K562 (cell line): ENCODE data around the gene FASTKD2. TPM values are rescaled to one million over a fixed set of nuclear protein-coding genes. Genes with fewer than 3 reads are reported as not detected.

Experiments
- ATAC-seq: fragments of 200-7000 bp; cut with Tn5 transposase; 3 replicates; pipeline ENCODE4 v1.9.1; 2020; ENCODE audit warnings: moderate library complexity
- BruUV-seq: library from RNA; stranded (reverse); fragments of 400-500 nt; replicated peaks from 2 replicates; lab custom pipeline; 2021; lab: Mats Ljungman, UMichigan
- CTCF ChIA-PET: fragments of 300-600 bp; formaldehyde crosslinking; extraction: SDS; loops from one replicate; lab custom pipeline; 2021; ENCODE audit warnings: low intra/inter-chr PET ratio; lab: Yijun Ruan, JAX
- POLR2A ChIA-PET: fragments of 300-600, 350-650 bp; sonication (Branson Sonifier 250); formaldehyde crosslinking; extraction: SDS; loops from one replicate; lab custom pipeline; 2021; ENCODE audit warnings: antibody characterized with exemption, inconsistent platforms; lab: Yijun Ruan, JAX
- DNase-seq, 4 experiments: peaks; one replicate each; pipeline versions ENCODE4 v3.0.0 to v3.0.0-alpha.2; 2011 to 2018; ENCODE audit warnings: low spot score in 3 of 4, mixed read lengths in 3 of 4; ENCODE audit errors: extremely low read depth in 1 of 4
- FAIRE-seq: peaks from 2 replicates; lab custom pipeline; 2011; peaks lifted over from hg19 to GRCh38; lab: Jason Lieb, UNC
- H2AFZ ChIP-seq: 2 replicates; pipeline ENCODE4 v1.6.0; 2011; ENCODE audit warnings: low read depth, low read length, control low read depth, inconsistent platforms
- H3K27ac ChIP-seq: fragments of 200-600 bp; 3 replicates; pipeline ENCODE4 v1.8.0; 2011; ENCODE audit warnings: low read depth, mild to moderate bottlenecking, control low read depth, inconsistent platforms, low read length, moderate library complexity, mixed read lengths; ENCODE audit errors: extremely low read depth
- H3K27me3 ChIP-seq, 2 experiments: fragments of 300-600 bp in 1 of 2; 2 replicates in 1 of 2; 3 replicates in 1 of 2; pipeline versions ENCODE4 v1.6.0 to v1.8.0; 2011; ENCODE audit warnings: inconsistent platforms in 2 of 2, low read length in 2 of 2, mild to moderate bottlenecking in 1 of 2, mixed read lengths in 1 of 2, moderate library complexity in 1 of 2; ENCODE audit not compliant: control insufficient read depth in 2 of 2, insufficient read depth in 2 of 2
- H3K36me3 ChIP-seq: fragments of 300-600 bp; 3 replicates; pipeline ENCODE4 v1.8.0; 2011; ENCODE audit warnings: mild to moderate bottlenecking, low read length, inconsistent platforms; ENCODE audit not compliant: control insufficient read depth, insufficient read depth
- H3K4me1 ChIP-seq, 2 experiments: fragments of 200-600 bp in 1 of 2; replicated peaks in 1 of 2; 2 replicates in 1 of 2; 3 replicates in 1 of 2; pipeline versions ENCODE4 v1.5.1 to v1.8.0; 2011; ENCODE audit warnings: inconsistent platforms in 2 of 2, low read length in 2 of 2, mild to moderate bottlenecking in 1 of 2, mixed read lengths in 1 of 2, moderate library complexity in 1 of 2; ENCODE audit not compliant: control insufficient read depth in 2 of 2, insufficient read depth in 2 of 2
- H3K4me2 ChIP-seq: 2 replicates; pipeline ENCODE4 v1.6.1; 2011; ENCODE audit warnings: low read length, control low read depth, inconsistent platforms, mixed read lengths; ENCODE audit not compliant: insufficient read depth
- H3K4me3 ChIP-seq: fragments of 200-600 bp; sonication (generic), shearing (Covaris generic); 2 replicates; pipeline ENCODE4 v1.5.1; 2016; ENCODE audit warnings: control low read depth, inconsistent platforms
- H3K79me2 ChIP-seq: fragments of 200-600 bp; 3 replicates; pipeline ENCODE4 v1.8.0; 2011; ENCODE audit warnings: low read length, inconsistent platforms; ENCODE audit not compliant: control insufficient read depth, insufficient read depth
- H3K9ac ChIP-seq, 2 experiments: 2 replicates each; pipeline versions ENCODE4 v1.6.0 to v1.6.1; 2011; ENCODE audit warnings: low read depth in 2 of 2, low read length in 2 of 2, control low read depth in 1 of 2, inconsistent platforms in 1 of 2, mild to moderate bottlenecking in 1 of 2, mixed read lengths in 1 of 2; ENCODE audit not compliant: insufficient read depth in 1 of 2
- H3K9me1 ChIP-seq: one replicate; pipeline ENCODE4 v1.6.0; 2011; ENCODE audit warnings: inconsistent platforms, mild to moderate bottlenecking, low read length, moderate library complexity; ENCODE audit not compliant: control insufficient read depth, insufficient read depth
- H3K9me3 ChIP-seq: replicated peaks from 2 replicates; pipeline ENCODE4 v1.5.1; 2011; ENCODE audit warnings: low read depth, low read length, inconsistent platforms; ENCODE audit not compliant: control insufficient read depth, insufficient read depth
- H4K20me1 ChIP-seq: replicated peaks from 2 replicates; pipeline ENCODE4 v1.6.1; 2011; ENCODE audit warnings: low read length, inconsistent platforms, mixed read lengths; ENCODE audit not compliant: control insufficient read depth, insufficient read depth
- ARID3B ChIP-seq: fragments of 250-450 bp; sonication (Bioruptor Pico); IDR thresholded peaks from 2 replicates; pipeline ENCODE4 v1.4.0; 2020; ENCODE audit warnings: borderline replicate concordance
- ATF2 ChIP-seq: sonication (generic); formaldehyde crosslinking; IDR thresholded peaks from 2 replicates; pipeline ENCODE4 v1.8.1; 2022; ENCODE audit warnings: missing genetic modification reagents
- ELF4 ChIP-seq: fragments of 450-650 bp; formaldehyde crosslinking; IDR thresholded peaks from 2 replicates; pipeline ENCODE4 v1.4.0; 2022; ENCODE audit warnings: missing genetic modification characterization
- GABPA ChIP-seq: fragments of 200-800 bp; sonication (Bioruptor generic); conservative IDR thresholded peaks from 2 replicates; pipeline ENCODE4 v1.6.1; 2016; ENCODE audit warnings: low read depth, missing genetic modification characterization, missing compliant biosample characterization
- GABPB2 ChIP-seq: fragments of 250-450 bp; sonication (Bioruptor Pico); conservative IDR thresholded peaks from 2 replicates; pipeline ENCODE4 v1.5.1; 2021; ENCODE audit warnings: mild to moderate bottlenecking
- MEIS2 ChIP-seq: fragments of 450-650 bp; IDR thresholded peaks from 2 replicates; pipeline ENCODE4 v1.6.1; 2014; ENCODE audit warnings: mild to moderate bottlenecking; ENCODE audit not compliant: partially characterized antibody
- NCOA2 ChIP-seq, 2 experiments: fragments of 450-650 bp; IDR thresholded peaks; 2 replicates each; pipeline ENCODE4 v1.6.1; 2018; ENCODE audit warnings: mild to moderate bottlenecking in 2 of 2, moderate library complexity in 1 of 2; ENCODE audit not compliant: partially characterized antibody in 2 of 2
- ZBTB26 ChIP-seq: fragments of 450-650 bp; formaldehyde crosslinking; IDR thresholded peaks from 2 replicates; pipeline ENCODE4 v1.4.0; 2022; ENCODE audit warnings: missing genetic modification characterization
- ZBTB9 ChIP-seq: fragments of 450-650 bp; formaldehyde crosslinking; IDR thresholded peaks from 2 replicates; pipeline ENCODE4 v1.4.0; 2020; ENCODE audit warnings: mild to moderate bottlenecking, moderate library complexity
- ZNF232 ChIP-seq: sonication (generic); formaldehyde crosslinking; IDR thresholded peaks from 2 replicates; pipeline ENCODE4 v1.8.0; 2022; ENCODE audit warnings: mild to moderate bottlenecking, missing genetic modification reagents
- ZNF431 ChIP-seq: sonication (generic); formaldehyde crosslinking; IDR thresholded peaks from 2 replicates; pipeline ENCODE4 v1.8.0; 2022; ENCODE audit warnings: mild to moderate bottlenecking, missing genetic modification reagents
- ZNF561 ChIP-seq: fragments of 450-650 bp; formaldehyde crosslinking; conservative IDR thresholded peaks from 2 replicates; pipeline ENCODE4 v1.4.0; 2020; ENCODE audit warnings: mild to moderate bottlenecking, moderate library complexity
- ZNF830 ChIP-seq: fragments of 250-450 bp; sonication (Bioruptor Pico); IDR thresholded peaks from 2 replicates; pipeline ENCODE4 v1.5.0; 2021; ENCODE audit warnings: mild to moderate bottlenecking
- WGBS: fragments of 100-300 bp; shearing (Covaris generic); methylation state at CpG from one replicate; pipeline ENCODE4 v1.1.6; 2016; ENCODE audit warnings: low coverage, mixed read lengths; ENCODE audit not compliant: insufficient coverage; ENCODE audit errors: missing lambda C conversion rate; 5-methylcytosine and 5-hydroxymethylcytosine counted together
- in situ Hi-C: fragments of 300-500 bp; cut with MboI; formaldehyde crosslinking; loops from 4 replicates; pipeline ENCODE4 v1.15.0; 2018; ENCODE audit warnings: inconsistent platforms, mixed read lengths
- intact Hi-C: fragments of 100-400 bp; cut with micrococcal nuclease; formaldehyde crosslinking; loops from 2 replicates; pipeline ENCODE4 v1.14.2; 2022
- polyA plus RNA-seq, 8 experiments: library from polyadenylated mRNA; depleted of rRNA in 4 of 8; stranded (reverse) in 5 of 8; unstranded in 3 of 8; fragments of >200 nt; fragmentation: Nextera tagmentation in 2 of 8; fragmentation: Illumina TruSeq in 1 of 8; extraction: Ambion mirVana in 2 of 8; extraction: Trizol in 1 of 8; gene quantifications; 2 replicates each; pipeline versions ENCODE4 v1.2.1 to v1.2.3, GENCODE V29; 2011 to 2014; ENCODE audit warnings: inconsistent platforms in 1 of 8, missing spikeins in 1 of 8
- total RNA-seq, 7 experiments: library from RNA; depleted of rRNA in 6 of 7; stranded (reverse); fragments of >200 nt in 6 of 7; fragmentation: Illumina TruSeq in 2 of 7; extraction: Trizol in 2 of 7; gene quantifications; 2 replicates each; pipeline versions ENCODE4 v1.2.1 to v1.2.3, GENCODE V29; 2011 to 2021; ENCODE audit warnings: low replicate concordance in 1 of 7
- TF ChIP-seq, protein P1 (sequence below), 2 experiments: fragments of 450-650 bp; IDR thresholded peaks; 2 replicates each; pipeline ENCODE4 v1.6.1; 2018; ENCODE audit warnings: mild to moderate bottlenecking in 2 of 2, low read depth in 1 of 2; ENCODE audit not compliant: partially characterized antibody in 2 of 2

FASTKD2 gene
- total and polyA plus RNA-seq, 9 of the 15 experiments (the other 6 are each of a cell fraction or from before 2014, with no cell fraction given), result 20.8 to 90.6 (median 39.1) TPM

DNA sequence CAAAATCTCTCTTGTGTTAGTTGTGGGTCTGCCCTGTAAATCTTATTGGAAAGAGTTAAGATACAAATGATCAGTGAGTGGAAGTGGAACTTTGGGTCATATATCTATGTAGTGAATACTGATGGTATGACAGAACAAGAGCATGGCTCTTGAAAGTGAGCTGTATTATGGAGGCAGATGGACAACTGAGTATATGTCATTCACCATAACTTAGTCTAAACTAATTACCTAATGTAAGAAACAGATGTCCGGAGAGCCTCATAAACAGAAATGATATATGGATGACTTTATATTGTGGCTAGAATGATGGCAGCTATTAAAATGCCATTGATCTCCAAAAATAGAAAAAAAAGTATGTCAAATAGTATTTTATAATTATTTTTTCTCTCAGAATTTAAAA, 72.4 kb downstream of the FASTKD2 start:
- in situ Hi-C loops (no loop called here), intact Hi-C loops (no loop called here)
- Histone ChIP-seq H2AFZ (no peak overlapping the region), H3K36me3 (no peaks in the 10 kb centered on the region), H3K9me3 (no peaks in the 10 kb centered on the region), H3K4me2 (no peak overlapping the region), H4K20me1 (no peaks in the 10 kb centered on the region), H3K4me3 (no peak overlapping the region), H3K4me1 (no peaks in the 10 kb centered on the region), H3K79me2 (no peaks in the 10 kb centered on the region), H3K27me3 (no peaks in the 10 kb centered on the region), H3K9ac (no peak overlapping the region), H3K9me1 (no peaks in the 10 kb centered on the region), H3K27ac (no peak overlapping the region)
- ATAC-seq (no peak), DNase-seq (no peak), FAIRE-seq (no peak)
- BruUV-seq, result no TSS peak
- CTCF ChIA-PET, result no interaction called here
- WGBS, result 0% methylated on average over 1 of the region's 1 CpG
- POLR2A ChIA-PET, result no interaction called here
- TF ChIP-seq, protein P1, sequence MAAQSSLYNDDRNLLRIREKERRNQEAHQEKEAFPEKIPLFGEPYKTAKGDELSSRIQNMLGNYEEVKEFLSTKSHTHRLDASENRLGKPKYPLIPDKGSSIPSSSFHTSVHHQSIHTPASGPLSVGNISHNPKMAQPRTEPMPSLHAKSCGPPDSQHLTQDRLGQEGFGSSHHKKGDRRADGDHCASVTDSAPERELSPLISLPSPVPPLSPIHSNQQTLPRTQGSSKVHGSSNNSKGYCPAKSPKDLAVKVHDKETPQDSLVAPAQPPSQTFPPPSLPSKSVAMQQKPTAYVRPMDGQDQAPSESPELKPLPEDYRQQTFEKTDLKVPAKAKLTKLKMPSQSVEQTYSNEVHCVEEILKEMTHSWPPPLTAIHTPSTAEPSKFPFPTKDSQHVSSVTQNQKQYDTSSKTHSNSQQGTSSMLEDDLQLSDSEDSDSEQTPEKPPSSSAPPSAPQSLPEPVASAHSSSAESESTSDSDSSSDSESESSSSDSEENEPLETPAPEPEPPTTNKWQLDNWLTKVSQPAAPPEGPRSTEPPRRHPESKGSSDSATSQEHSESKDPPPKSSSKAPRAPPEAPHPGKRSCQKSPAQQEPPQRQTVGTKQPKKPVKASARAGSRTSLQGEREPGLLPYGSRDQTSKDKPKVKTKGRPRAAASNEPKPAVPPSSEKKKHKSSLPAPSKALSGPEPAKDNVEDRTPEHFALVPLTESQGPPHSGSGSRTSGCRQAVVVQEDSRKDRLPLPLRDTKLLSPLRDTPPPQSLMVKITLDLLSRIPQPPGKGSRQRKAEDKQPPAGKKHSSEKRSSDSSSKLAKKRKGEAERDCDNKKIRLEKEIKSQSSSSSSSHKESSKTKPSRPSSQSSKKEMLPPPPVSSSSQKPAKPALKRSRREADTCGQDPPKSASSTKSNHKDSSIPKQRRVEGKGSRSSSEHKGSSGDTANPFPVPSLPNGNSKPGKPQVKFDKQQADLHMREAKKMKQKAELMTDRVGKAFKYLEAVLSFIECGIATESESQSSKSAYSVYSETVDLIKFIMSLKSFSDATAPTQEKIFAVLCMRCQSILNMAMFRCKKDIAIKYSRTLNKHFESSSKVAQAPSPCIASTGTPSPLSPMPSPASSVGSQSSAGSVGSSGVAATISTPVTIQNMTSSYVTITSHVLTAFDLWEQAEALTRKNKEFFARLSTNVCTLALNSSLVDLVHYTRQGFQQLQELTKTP (IDR thresholded peaks at IDR 0.05; ENCODE audit: low read depth in 1 of 2, partially characterized antibody in 2 of 2), result no peak
- no peak for TF ChIP-seq ZBTB9 (CRISPR knock-in tag)
- no peak for TF ChIP-seq ZNF830 (CRISPR knock-in tag)
- no peak for TF ChIP-seq NCOA2 (IDR thresholded peaks at IDR 0.05; ENCODE audit: partially characterized antibody in 2 of 2)
- TF ChIP-seq GABPA (tag), result no peak
- no peak for TF ChIP-seq ZNF561 (CRISPR knock-in tag)
- no peak for TF ChIP-seq ZBTB26 (CRISPR knock-in tag)
- TF ChIP-seq ZNF232 (CRISPR knock-in tag), result no peak
- no peak for TF ChIP-seq GABPB2
- TF ChIP-seq ARID3B (CRISPR knock-in tag), result no peak
- no peak for TF ChIP-seq ATF2 (CRISPR knock-in tag)
- TF ChIP-seq ELF4 (CRISPR knock-in tag), result no peak
- TF ChIP-seq MEIS2, result no peak
- no peak for TF ChIP-seq ZNF431 (CRISPR knock-in tag)
